WI38 (cell line): ENCODE measurements around the gene ROCK2.
"Not testable (repeated sequence)": the region's sequence is repeated elsewhere in the genome, so short reads cannot be mapped to it uniquely, and the experiment has no call there.

Source experiments
- H3K4me3 ChIP-seq: 2 replicates; pipeline ENCODE4 v1.5.1; 2011; ENCODE audit warnings: low read depth, mild to moderate bottlenecking, control low read depth, low read length
- TF ChIP-seq, protein P1 (sequence below): IDR thresholded peaks from 2 replicates; pipeline ENCODE4 v1.5.1; 2012; ENCODE audit warnings: low read depth, mild to moderate bottlenecking, control low read depth, low read length

The ROCK2 gene

DNA sequence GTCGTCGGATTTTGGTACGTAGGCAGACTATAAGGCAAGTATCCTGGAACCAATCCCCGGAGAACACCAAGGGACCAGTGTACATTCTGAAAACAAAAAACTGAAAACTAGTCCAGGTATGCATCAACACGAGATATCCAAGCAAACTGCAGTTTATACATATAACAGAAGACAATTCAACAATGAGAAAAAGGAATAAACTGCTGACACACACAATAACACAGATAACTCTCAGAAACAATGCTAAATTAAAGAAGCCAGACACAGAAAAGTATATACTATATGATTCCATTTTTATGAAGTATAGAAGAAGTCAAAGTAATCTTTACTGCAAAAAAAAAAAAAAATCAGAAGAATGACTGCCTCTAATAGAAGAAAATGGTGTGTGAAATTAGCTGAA is 5.9 kb downstream of the ROCK2 start:
- no peak overlapping the region for H3K4me3 ChIP-seq
- TF ChIP-seq, protein P1, sequence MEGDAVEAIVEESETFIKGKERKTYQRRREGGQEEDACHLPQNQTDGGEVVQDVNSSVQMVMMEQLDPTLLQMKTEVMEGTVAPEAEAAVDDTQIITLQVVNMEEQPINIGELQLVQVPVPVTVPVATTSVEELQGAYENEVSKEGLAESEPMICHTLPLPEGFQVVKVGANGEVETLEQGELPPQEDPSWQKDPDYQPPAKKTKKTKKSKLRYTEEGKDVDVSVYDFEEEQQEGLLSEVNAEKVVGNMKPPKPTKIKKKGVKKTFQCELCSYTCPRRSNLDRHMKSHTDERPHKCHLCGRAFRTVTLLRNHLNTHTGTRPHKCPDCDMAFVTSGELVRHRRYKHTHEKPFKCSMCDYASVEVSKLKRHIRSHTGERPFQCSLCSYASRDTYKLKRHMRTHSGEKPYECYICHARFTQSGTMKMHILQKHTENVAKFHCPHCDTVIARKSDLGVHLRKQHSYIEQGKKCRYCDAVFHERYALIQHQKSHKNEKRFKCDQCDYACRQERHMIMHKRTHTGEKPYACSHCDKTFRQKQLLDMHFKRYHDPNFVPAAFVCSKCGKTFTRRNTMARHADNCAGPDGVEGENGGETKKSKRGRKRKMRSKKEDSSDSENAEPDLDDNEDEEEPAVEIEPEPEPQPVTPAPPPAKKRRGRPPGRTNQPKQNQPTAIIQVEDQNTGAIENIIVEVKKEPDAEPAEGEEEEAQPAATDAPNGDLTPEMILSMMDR: no peak

DNA sequence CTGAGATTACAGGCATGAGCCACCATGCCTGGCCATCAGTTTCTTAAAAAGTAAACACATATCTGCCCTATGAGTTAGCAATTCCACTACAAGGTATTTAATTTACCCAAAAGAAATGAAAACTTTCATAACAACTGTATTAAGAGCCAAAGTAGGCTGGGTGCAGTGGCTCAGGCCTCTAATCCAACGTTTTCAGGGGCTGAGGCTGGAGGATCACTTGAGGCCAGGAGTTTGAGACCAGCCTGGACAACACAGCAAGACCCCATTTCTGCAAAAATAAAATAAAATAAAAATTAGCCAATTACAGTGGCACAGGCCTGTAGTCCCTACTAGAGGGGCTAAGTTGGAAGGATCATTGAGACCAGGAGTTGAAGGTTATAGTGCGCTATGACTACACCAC is 6.5 kb downstream of the ROCK2 start:
- H3K4me3 ChIP-seq: no peak overlapping the region
- TF ChIP-seq, protein P1: no peak

DNA sequence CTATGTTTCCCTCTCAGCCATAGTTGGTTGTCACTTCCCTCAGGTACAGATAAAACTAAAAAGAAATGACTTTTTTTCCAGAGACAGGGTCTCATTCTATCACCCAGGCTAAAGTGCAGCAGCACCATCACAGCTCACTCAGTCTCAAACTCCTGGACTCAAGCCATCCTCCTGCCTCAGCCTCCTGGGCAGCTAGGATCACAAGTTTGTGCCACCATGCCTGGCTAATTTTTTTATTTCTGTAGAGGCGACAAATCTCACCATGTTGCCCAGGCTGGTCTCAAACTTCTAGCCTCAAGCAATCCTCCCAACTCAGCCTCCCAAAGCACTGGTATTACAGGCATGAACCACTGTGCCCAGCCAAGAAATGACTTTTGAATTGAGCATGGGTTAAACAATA is 8.2 kb downstream of the ROCK2 start:
- TF ChIP-seq, protein P1: no peak
- no peak overlapping the region for H3K4me3 ChIP-seq

DNA sequence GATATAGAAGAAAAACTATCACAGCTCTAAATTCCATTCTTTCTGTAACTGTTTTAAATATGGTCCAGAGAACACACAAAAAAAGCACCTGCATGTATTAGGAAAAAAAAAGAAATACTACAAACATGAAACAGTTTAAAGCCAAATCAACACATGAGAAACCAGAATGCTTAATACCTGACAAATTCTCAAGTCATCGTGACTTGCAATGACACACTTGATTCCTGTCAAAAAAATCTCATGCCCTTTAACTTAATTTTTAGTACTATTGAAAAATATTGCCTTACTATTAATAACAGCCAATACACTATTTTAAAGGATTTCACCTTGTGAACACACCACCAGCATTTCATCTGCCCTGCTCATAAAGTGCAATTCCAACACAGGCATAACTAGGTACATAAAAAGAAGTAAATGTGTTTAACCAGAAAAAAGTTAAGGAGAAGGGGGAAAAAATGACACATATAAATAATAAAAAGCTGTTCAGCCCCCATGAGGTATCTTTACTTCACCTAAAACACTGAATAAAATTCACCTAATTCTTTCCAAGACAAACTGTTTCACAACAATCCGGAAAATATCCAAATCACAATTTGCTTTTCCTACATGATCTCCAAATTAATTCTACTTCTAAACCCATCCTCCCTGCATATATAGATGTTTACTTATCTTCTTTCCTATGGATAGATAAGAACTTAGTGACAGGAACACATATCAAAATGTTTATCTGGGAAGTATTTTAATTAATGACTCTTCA is 10.8 kb downstream of the ROCK2 start:
- H3K4me3 ChIP-seq: no peak overlapping the region
- TF ChIP-seq, protein P1: no peak

DNA sequence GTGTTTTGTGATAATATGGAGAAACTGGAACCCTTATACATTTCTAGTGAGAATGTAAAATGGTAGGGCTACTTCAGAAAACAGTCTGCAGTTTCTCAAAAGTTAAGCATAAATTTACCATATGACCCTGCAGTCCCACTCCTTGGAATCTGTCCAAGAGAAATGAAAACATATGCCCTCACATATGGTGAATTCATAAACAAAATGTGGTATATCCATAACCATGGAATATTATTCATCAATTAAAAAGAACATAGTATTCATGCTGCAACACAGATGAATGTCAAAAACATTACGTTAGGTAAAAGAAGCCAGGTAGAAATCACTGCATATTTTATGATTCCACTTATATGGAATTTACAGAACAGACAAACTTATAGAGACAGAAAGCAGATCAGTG is 11.8 kb downstream of the ROCK2 start:
- TF ChIP-seq, protein P1: no peak
- no peak overlapping the region for H3K4me3 ChIP-seq

DNA sequence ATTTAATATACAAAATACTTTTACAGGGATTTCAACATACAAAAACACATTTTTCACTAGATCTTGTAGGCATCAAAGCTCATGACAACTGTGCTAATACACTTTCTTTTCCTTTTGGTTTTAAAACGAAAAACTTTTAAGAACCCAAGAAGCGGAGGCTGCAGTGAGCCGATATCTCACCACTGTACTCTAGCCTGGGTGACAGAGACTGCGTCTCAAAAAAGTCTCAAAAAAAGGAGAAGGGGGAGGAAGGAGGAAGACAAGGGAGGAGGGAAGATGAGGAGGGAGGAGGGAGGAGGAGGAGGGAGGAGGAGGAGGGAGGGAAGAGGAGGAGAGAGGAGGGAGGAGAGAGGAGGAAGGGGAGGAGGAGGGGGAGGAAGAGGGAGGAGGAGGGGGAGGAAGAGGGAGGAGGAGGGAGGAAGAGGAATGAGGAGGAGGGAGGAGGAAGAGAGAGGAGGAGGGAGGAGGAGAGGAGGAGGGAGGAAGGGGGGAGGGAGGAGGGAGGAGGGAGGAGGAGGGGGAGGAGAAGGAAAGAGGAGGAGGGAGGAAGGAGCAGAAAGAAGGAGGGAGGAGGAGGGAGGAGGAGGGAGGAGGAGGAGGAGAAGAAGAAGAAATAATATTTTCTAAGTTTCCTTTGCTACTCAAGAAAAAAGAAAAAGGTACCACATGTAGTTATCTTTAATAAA is 13.8 kb downstream of the ROCK2 start:
- H3K4me3 ChIP-seq: no peak overlapping the region
- TF ChIP-seq, protein P1: no peak

DNA sequence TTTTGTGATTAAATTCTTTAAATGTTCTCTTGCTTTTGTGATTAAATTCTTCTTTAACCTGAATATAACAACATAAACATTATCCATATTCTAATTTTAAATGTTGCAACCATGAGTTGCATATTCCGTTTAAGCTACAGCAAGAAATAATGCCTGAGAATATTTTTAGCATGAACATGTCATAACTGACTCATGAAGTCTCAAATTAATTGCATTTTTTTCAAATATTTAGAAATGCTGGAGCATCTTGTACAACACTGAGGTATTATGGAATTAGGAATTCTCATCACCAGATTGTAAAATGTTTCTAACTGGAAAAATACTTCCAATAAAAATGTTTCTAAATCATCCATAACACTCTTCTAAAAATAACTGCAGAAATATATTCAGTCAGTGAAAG is 14.7 kb downstream of the ROCK2 start:
- TF ChIP-seq, protein P1: no peak
- no peak overlapping the region for H3K4me3 ChIP-seq

DNA sequence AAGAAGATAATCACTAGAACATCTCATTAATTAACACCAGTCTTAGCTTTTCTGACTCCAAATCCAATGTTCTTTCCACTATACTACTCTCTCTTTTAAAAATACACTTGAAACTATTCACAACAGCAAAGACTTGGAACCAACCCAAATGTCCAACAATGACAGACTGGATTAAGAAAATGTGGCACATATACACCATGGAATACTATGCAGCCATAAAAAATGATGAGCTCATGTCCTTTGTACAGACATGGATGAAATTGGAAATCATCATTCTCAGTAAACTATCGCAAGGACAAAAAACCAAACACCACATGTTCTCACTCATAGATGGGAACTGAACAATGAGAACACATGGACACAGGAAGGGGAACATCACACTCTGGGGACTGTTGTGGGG is 15.9 kb downstream of the ROCK2 start:
- H3K4me3 ChIP-seq: not testable (repeated sequence)
